HG03575 (cell line): Measurements from ENCODE around the gene DRGX.

Experiments
- ATAC-seq: cut with Tn5 transposase; IDR thresholded peaks from one replicate; pipeline ENCODE4 v1.9.1; 2021; ENCODE audit not compliant: unreplicated experiment, insufficient number of reproducible peaks, low FRiP score; ENCODE audit errors: extremely low read depth

The DRGX gene

DNA sequence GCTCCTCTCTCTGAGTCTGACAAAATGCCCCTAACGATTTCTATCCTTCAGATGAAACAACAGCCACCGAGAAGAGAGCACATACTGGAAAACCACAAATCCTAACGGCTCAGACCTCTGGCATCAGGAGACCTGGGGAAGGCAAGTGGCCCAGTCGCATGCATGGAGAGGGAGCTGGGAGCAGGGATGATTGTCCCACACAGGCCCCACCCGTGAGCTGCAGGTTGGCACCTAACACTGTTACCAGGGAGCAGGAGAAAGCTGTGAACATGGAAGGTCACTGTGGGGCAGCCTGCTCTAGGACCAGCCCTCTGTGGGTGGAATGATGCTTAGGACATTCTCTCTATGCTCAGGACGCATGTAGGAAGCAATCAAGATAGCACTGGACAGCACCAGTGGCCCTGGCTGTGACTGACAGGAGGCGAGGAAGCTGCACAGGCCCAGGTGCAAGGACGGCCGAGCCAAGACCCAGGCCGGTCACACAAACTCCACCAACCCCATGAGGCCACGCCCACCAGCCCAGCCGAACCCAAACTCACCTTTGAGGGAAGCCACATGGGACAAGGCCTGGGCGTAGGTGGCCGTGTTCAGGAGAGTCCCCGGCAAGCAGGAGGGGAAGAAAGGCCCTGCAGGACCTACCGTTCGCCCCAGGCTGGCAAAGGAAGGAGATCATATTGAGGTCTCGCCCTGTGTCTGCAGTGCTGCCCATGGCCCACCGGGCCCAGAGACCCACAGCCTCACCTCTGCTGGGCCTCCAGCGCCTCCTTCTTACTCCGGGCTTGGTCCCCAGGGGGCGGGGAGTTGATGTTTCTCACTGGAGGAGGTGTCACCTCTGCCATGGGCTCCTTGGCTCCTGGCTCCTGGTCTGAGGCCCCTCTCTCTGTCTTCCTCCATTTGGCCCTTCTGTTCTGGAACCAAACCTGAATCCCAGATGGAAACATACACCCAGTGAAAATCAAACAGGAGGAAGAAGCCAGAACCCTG is 9.7 kb downstream of the DRGX start:
- no peak for ATAC-seq

DNA sequence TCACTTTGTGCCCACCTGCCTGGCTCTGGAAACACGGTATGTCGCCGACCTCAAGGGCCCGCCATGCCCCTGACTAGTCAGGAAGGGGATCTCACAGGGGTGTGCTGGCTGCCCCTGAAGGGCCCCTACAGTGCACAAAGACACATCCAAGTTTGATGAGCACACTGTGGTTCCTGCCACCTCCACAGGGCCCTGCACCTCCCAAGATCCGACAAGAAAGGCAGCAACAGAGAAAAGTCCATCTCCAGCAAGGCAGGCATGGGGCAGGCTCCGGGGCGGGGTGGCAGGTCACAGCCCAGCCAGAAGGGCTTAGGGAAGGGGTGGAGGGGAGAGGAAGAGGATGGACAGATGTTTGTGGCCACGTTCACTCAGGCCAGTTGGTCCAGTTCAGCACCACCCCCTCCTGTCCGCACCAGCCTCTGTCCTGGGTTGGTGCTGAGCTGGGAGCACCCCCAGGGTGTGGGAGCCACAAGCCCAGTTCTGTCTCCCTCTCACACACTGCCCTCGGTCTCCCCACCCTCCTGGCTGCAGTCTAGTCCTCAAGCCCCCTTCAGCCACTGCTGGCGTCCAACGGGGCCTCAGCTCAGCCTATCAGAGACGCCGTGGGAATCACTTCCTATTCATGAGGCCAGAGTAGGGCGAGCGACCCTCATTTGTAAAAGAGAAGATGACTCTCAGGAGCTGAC is 11.5 kb downstream of the DRGX start:
- ATAC-seq = no peak

DNA sequence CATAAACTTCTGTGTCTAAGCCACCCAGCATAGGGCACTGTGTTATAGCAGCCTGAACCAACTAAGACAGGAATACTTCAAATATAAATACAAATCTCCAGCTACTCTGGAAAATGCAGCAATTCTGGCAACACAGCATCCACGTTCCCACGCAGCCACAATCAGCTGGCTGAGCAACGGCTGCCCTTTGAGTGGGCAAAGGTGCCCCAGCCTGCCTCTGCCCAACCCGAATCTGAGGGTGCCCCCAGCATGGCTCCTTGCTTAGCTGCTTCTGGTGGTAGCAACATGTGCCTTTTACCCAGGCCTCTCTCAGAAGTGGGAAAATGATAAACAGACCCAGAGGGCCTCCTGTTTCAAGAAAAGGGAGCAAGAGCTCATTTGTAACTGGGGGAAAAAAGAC is 12.0 kb downstream of the DRGX start:
- ATAC-seq = no peak

DNA sequence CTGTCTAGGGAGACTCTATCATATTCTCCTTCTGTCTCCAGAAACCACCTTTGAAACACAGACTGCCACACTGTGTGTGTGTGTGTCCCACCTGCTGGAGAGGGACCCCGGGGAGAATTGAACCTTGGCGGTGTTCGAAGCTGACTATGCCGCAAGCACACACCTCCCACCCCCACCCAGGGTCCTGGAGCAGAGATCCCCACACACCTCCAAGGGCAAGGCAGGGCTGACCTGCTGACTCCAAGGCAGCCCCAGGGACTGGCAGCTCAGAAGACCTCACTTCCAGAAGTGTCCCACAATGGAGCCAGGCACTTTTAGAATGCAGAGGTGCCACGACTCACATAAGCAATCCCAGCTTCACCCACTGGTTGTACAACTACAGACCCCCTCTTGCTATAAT is 13.1 kb downstream of the DRGX start:
- ATAC-seq = no peak

DNA sequence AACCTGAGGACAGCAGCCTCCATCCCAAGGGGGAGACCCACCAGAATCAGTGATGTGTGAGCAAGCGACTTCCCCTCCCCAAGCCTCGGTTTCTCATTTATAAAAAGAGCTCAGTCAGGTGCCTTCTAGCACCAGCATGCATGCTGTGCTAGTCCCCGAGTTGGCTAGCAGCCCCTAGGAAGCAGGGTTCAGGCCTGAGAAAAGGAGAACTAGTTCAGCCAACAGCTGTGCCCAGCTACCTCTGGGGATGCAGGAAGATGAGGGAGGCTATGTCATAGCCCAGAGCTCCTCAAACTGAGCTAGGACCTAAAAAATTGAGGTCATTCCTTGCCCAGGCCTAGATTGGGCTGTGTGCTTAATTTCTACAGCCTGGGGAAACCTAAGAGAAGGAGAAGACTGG is 13.7 kb downstream of the DRGX start:
- no peak for ATAC-seq

DNA sequence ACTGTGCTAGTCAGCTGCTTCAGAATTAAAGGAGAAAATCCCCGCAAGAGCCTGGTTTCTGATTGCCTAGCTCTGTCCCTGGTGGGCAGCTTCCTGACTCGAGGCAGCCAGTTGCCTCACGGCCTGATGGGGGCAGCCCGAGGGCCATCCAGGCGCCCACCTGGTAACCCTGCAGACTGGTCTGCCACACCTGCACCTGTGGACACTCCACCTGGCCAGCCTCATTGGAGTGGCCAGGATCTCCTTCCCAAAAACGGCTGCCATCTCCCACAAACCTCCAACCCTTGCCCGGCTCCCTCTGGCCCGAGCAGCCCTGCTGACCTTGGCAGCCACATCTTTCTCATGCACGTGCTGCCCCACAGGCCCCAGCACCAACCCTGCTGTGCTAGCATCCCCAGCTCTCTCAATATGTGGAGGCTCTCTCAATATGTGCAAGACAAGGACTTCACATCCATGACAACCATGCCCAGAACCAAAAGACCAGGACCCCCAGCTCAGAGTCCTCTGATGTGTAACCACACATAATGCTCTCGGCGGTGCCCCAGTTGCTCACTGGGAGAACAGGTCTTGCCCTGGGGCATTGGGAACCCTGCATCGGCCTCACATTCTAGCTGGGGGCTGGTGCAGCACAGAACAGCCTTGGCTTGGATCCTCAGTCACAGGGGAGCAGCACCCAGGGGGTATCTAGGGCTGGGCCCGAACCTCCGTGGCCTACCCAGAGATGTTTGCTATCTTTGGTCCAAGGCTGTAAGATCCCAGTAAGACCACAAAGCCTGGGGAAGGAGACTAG is 14.6 kb downstream of the DRGX start:
- ATAC-seq = no peak

DNA sequence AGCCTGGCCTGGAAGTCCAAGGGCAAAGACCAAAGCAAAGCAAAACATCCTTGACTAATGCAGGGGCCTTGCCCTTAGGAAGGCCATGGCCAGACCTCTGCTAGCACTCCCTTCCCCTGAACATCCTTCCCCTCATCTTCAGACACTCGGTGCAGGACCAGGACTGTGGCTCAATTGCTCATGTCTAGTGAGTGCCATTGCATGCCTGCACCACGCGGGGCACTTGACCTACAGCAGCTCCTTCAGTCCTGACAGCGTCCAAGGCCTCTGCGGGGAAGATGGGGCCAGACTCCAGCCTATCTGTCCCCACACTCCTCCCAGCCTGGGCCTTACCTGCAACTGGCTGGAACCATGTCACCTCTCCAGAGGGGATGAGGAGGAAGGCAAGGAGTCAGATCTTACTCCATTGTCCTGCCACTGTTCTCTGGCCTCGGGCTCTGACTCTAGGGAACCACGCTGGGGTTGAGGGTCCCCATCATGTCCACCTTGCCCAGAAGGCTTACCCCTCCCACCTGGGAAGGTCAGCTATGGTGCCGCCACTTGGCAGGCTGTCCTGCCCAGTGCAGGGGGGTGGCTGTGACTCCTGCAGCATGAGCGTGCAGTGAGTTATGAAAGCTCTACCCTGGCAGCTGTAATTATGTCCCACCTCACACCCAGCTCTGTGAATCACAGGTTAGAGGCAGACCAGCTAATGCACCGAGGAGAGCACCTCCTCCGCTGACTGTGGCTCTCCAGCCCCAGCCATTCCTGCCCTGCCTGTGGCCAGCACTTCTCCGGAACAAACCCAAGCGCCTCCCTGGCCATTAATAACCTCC is 16.1 kb downstream of the DRGX start:
- ATAC-seq = no peak

DNA sequence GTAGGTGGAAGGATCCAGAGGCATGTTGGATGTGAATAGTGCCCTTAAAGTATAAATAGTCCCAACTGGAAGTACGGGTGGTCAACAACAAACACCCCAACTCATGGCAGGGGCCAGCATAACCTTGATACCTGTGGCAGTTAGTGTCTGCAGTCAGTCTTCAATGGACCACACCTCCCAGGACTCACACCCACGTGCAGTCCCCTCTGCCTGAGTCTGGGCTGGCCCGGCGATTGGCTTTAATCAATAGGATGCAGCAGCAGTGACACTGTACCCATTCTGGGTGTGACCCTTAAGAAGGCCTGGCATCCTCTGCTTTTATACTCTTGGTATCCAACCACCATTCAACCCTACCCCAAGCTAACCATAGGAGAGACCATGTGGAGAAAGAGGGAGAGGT is 18.6 kb downstream of the DRGX start:
- ATAC-seq = no peak

DNA sequence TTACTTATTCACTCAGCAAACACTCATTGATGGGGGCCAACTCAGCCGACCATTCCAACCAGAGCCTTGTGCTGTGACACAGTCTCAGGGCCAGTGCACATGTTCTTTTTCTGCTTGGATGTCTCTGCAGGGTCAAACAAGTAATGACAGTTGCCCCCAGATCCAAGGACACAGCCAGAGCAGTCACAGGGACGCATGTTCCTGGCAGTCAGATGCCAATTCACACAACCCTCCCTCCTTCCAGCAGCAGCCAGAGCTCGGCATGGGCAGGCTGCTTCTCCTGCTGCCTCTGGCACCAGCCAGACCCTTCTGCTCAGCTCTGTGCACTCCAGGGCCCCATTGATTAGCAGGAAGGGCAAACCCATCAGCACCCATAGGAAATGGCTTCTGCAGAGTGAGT is 20.3 kb downstream of the DRGX start:
- ATAC-seq = no peak

DNA sequence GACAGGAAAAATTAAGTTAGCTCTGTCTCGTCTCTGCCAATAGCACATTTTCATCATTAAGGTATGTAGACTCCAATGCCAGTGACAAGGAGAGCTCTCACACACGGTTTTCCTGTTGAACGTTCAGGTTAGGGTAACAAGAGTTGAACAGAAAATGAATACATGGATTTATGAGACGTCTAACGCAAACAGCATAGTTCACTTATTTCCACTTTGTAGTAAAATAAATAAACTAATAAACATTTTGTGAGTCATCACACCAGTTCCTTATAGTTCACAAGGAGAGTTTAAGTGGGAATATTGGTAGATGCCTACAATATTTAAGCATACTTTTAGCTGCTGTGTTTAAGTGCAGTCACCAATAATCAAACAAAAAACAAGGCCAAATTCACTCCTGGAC is 21.1 kb downstream of the DRGX start:
- no peak for ATAC-seq

DNA sequence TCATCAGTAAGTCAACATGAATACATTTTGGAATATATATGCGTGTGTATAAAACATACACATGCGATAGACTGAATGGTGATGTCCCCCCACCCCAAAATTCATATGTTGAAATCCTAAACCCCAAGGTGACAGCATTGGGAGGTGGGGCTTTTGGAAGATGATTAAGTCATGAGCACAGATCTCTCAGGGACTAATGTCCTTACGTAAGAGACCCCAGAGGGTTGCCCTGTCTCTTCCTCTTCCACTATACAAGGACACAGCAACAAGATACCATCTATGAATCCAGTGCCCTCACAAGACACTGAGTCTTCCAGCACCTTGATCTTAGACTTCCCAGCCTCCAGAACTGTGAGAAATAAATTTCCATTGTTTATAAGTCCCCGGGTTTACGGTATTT is 22.5 kb downstream of the DRGX start:
- no peak for ATAC-seq

DNA sequence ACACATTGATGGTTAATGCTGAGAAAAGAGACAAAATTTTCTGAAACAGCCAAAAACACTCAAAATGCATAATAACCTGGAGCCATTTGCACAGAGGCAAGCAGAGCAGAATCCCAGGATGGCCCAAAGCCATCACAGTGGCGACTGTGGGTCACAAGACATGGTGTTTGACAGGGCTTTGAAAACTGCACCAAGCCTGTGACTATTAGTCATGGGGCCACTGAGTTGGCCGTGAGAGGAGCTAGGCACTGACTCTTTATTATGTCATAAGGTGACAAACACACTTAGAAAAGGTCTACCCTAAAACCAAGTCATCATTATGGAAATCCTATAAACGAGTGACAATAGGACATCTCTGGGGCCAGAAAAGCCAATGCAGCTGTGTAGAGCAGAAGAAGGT is 23.9 kb downstream of the DRGX start:
- no peak for ATAC-seq

DNA sequence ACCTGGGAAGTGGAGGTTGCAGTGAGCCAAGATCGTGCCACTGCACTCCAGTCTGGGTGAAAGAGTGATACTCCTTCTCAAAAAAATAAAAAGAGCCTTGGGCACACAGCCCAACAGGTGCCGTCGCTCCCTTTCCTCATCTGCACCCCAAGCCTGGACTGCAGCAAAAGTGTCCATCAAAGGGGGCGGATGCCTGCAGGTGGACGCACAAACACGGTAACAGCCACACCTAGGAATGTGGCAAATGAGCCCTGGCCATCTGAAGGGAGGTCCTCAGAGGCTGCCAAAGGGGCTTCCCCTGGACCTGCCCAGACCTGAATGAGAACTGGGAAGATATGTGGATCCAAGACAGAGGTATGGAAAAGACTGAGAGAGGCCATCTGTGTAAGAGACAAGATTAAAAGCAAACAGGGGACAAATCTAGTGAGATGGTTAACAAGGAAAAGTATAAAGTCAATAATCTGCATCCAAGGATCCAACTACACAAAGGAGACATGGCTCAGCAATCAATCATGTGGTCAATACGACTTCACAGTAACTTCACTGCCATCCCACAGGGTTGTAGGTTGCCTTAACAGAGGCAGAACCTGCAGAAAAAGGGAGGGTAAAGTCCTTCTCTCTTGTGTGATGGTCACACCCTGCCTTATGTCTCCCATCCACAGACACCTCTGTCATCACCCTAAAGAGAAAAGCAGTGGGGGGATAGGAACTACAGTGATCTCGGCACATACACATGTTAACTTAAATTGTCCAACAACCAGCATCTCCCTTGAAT is 25.4 kb downstream of the DRGX start:
- ATAC-seq = no peak

DNA sequence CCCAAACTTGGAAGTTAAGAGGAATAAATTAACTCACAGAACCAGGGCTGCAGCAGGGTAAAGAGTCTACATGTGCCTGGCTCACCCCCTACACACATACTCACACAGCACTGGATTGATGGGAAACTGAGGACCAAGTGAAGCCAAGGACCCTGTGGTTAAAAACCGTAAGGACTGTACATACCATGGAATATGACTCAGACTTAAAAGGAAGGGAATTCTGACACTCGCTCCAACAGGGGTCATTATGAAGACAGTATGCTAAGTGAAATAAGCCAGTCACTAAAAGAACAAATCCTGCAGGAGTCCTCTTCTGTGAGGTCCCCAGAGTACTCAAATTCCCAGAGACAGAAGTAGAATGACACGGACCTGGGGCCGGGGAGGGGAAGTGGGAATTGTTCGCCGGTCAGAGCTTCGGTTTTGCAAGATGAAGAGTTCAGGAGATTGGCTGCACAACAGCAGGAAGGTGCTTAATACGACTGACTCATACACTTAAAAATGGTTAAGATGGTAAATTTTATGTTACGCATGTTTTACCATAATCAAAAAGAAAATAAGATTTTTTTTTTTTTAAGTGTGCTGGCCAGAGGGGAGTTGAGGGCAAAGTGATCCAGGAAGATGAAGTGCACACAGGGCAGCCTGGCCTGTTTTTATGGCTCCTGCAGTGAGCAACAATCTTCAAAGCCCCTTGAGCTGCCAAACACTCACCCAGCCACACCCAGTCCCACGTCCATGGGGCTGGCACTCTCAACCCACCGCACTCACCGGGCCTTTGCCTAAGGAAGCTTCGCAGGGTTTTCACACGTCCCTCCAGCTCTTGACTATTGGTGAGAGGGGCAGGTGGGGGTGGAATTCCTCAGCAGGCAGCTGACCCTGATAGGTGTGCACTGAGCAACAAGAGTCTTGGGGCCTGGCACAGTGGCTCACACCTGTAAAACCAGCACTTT is 26.4 kb downstream of the DRGX start:
- no peak for ATAC-seq

DNA sequence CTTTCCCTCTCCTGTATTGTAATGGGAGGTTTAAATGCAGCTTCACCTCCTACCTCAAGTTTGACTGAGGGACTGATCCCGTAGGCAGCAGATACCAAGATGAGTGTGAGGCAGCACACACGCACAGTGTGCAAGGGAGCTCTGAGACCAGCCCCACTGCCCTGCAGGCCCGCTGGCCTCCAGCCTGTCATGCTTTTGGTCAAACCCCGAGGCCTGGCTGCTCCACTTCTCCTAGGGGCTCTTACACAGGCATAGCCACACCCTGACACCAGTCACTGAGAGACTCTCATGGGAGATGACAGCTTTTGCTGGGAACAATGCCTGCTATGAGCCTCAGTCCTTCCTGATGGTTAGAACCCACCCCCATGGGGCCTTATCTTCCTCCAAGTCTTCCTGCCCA is 27.6 kb downstream of the DRGX start:
- no peak for ATAC-seq

DNA sequence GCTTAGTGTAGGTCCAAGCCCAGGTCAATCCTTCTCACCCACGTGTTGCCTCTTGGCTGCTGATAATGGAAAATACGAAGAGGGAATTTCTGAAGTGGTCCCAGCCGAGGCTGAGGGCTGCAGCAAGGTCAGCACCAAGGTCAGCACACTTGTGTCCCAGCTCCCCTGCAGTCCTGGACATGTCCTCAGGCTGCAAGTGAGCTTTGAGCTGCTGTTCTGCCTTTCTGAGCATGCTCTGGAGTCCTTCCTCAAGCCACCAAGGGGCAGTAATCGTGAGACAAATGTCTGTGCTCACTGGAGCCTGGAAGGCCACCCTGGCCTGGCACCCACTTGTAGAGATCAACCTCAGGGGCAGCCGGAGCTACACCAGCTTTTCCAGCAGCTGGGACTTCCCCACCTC is 28.3 kb downstream of the DRGX start:
- no peak for ATAC-seq

DNA sequence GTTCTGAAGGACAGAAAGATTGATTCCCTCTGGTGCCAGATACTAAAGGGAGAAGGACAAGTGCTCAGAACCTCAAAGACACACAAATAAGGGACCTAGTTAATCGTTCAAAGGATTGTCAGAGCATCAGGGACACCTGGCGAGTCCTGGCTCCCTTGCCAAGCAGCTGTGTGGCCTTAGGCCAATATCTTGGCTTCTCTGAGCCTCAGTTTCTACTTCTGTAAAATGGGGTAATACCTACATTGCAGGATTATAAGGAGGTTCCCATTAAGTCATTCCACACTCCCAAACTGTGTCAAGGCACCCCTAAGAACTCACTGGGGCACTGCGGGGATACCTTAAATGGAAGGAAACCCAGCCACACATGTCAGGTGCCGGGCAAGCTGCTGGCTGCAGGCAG is 29.4 kb downstream of the DRGX start:
- no peak for ATAC-seq
